Hepatocyte (in vitro differentiated cells): ENCODE results near the gene LPP.

Source experiments
- EZH2 ChIP-seq: fragments of 200-600 bp; sonication (generic); IDR thresholded peaks from 2 replicates; pipeline ENCODE4 v1.6.1; 2016; ENCODE audit warnings: antibody characterized with exemption, mild to moderate bottlenecking, borderline replicate concordance
- EZH2phosphoT487 ChIP-seq: fragments of 200-600 bp; sonication (generic); IDR thresholded peaks from one replicate; pipeline ENCODE4 v1.6.1; 2018; ENCODE audit warnings: antibody characterized with exemption, mild to moderate bottlenecking, low read depth, moderate library complexity; ENCODE audit not compliant: unreplicated experiment, severe bottlenecking
- TF ChIP-seq, protein P1 (sequence below): fragments of 200-600 bp; sonication (generic); IDR thresholded peaks from 2 replicates; pipeline ENCODE4 v1.5.1; 2016; ENCODE audit warnings: antibody characterized with exemption, mild to moderate bottlenecking; ENCODE audit not compliant: poor library complexity

DNA sequence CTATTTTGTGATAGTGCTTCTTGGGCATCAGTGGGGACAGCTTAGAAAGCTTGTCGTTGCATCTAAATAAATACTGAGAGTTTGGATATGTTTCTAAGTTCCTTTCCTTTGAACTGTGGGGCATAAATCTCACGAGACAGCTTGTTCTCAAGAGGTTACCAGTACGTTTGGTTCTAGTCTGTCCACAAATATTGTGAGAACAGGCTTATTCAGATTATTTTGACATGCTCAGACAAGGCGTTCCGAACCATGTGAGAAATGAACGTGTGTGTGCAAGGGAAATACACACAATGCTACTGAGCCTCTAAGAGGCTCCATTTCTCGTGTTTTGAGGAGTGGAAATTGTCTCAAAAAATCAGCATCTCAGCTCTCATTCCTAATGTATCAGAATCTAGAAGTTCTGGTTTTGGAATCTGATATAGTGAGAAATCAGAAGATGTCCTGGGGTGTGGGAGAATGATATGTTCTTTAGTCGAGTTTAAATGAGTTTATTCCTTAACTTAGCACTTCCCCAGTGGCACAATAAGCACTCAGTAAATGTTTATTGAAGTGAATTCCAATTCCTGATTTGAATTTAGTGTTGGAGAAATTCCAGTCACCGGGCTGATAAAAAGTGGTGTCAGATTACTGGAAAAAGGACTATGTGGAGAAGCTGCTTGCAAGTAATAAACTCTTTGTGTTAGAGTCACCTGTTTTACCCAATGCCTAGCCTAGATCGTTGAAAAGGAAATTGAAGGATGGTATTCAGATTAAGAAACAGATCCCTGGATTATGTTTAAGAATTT is 481.5 kb downstream of the LPP start:
- TF ChIP-seq, protein P1, sequence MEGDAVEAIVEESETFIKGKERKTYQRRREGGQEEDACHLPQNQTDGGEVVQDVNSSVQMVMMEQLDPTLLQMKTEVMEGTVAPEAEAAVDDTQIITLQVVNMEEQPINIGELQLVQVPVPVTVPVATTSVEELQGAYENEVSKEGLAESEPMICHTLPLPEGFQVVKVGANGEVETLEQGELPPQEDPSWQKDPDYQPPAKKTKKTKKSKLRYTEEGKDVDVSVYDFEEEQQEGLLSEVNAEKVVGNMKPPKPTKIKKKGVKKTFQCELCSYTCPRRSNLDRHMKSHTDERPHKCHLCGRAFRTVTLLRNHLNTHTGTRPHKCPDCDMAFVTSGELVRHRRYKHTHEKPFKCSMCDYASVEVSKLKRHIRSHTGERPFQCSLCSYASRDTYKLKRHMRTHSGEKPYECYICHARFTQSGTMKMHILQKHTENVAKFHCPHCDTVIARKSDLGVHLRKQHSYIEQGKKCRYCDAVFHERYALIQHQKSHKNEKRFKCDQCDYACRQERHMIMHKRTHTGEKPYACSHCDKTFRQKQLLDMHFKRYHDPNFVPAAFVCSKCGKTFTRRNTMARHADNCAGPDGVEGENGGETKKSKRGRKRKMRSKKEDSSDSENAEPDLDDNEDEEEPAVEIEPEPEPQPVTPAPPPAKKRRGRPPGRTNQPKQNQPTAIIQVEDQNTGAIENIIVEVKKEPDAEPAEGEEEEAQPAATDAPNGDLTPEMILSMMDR = no peak
- TF ChIP-seq EZH2 (no peak), EZH2phosphoT487 (no peak)
